Central memory CD8-positive, alpha-beta T cell (primary cell): ENCODE results near the gene ARID4B.

Experiments used
- ATAC-seq: fragments of 150-1000 bp; cut with Tn5 transposase; replicated peaks from 2 replicates; pipeline ENCODE4 v1.10.0; 2022; ENCODE audit warnings: mild to moderate bottlenecking, moderate FRiP score, moderate number of reproducible peaks; ENCODE audit not compliant: poor library complexity, severe bottlenecking; ENCODE audit errors: extremely low read depth
- DNase-seq, 2 donors: peaks; one replicate each; pipeline ENCODE4 v3.0.0; 2021; ENCODE audit warnings: low spot score in 2 of 2
- H3K27ac Mint-ChIP-seq: one replicate; pipeline ENCODE4 v1.8.0; 2022; ENCODE audit warnings: low read depth, mild to moderate bottlenecking, moderate library complexity, mixed read lengths
- H3K27me3 Mint-ChIP-seq: one replicate; pipeline ENCODE4 v1.8.0; 2022; ENCODE audit warnings: mixed read lengths
- H3K36me3 Mint-ChIP-seq: one replicate; pipeline ENCODE4 v1.8.0; 2022; ENCODE audit warnings: mild to moderate bottlenecking, moderate library complexity, mixed read lengths; ENCODE audit not compliant: insufficient read depth
- H3K4me1 Mint-ChIP-seq: one replicate; pipeline ENCODE4 v1.8.0; 2022; ENCODE audit warnings: mixed read lengths
- H3K4me3 Mint-ChIP-seq: one replicate; pipeline ENCODE4 v1.8.0; 2022; ENCODE audit warnings: mild to moderate bottlenecking, moderate library complexity, mixed read lengths
- H3K9me3 Mint-ChIP-seq: one replicate; pipeline ENCODE4 v1.8.0; 2022; ENCODE audit warnings: mixed read lengths

The ARID4B gene

DNA sequence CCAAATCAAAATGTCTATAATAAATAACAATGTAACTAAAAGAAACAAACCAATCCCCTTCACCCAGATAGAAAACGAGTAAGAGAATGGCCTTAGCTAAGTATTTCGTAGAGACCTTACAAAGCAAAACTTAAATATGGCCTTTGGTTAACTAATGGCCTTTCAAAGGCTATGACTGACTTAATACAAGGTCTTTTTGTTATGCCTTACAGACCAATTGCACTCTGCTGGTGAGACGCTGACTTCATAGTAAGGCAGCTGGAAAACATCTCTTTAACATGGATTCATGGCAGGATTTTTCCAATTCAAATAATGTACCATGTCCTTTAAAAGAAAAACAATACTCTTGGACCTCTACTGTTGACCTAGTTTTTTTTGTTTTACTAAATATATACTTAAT is 23.5 kb upstream of the ARID4B start:
- Mint-ChIP-seq H3K9me3 (no peaks in the 10 kb centered on the region), H3K4me3 (no peak overlapping the region), H3K4me1 (no peaks in the 10 kb centered on the region), H3K27me3 (no peaks in the 10 kb centered on the region), H3K27ac (no peak overlapping the region), H3K36me3 (peaks cover 6% of the 10 kb centered on the region)
- ATAC-seq (no peak), DNase-seq (no peak)

DNA sequence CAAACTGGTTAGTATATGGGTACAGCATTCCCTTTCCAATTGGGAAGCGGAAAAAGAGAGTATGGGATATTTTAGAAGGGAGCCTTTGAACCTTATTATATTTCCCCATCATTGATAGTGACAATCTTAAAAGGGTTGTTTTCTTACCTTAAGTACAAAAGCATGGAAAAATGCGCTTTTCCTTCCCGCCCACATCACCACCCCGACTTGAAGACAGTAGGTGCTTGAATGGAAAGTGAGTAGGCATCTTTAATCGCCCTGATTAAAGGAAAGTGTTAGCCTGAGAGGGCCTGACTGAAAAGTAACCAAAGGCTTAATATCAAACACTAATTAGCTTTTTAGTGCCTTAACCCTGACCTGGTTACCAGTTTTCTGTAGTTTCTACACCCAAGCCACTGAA is 15.7 kb upstream of the ARID4B start:
- ATAC-seq, result no peak
- Mint-ChIP-seq H3K4me1 (peaks cover 6% of the 10 kb centered on the region), H3K9me3 (no peaks in the 10 kb centered on the region), H3K4me3 (no peak overlapping the region), H3K27ac (no peak overlapping the region), H3K36me3 (peaks cover 41% of the 10 kb centered on the region), H3K27me3 (no peaks in the 10 kb centered on the region)
- no peak for DNase-seq

DNA sequence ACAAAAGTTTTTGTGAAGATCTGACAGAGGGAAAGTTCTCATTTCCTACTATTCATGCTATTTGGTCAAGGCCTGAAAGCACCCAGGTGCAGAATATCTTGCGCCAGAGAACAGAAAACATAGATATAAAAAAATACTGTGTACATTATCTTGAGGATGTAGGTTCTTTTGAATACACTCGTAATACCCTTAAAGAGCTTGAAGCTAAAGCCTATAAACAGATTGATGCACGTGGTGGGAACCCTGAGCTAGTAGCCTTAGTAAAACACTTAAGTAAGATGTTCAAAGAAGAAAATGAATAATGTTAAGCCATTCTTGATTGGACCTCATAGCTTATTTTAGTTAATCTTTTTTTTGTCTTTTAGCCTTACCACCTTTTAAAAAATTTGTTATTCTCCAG is 14.5 kb upstream of the ARID4B start:
- ATAC-seq (no peak), DNase-seq (no peak)
- H3K27ac Mint-ChIP-seq, result no peak overlapping the region
- H3K4me1 Mint-ChIP-seq, result peaks cover 6% of the 10 kb centered on the region
- H3K36me3 Mint-ChIP-seq, result peaks cover 41% of the 10 kb centered on the region
- no peaks in the 10 kb centered on the region for H3K27me3 Mint-ChIP-seq
- H3K4me3 Mint-ChIP-seq, result no peak overlapping the region
- H3K9me3 Mint-ChIP-seq, result no peaks in the 10 kb centered on the region

DNA sequence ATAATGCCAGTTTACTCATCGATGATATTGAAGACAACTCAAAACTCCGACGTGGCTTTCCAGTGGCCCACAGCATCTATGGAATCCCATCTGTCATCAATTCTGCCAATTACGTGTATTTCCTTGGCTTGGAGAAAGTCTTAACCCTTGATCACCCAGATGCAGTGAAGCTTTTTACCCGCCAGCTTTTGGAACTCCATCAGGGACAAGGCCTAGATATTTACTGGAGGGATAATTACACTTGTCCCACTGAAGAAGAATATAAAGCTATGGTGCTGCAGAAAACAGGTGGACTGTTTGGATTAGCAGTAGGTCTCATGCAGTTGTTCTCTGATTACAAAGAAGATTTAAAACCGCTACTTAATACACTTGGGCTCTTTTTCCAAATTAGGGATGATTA is 14.1 kb upstream of the ARID4B start:
- peaks cover 41% of the 10 kb centered on the region for H3K36me3 Mint-ChIP-seq
- ATAC-seq, result no peak
- peaks cover 9% of the 10 kb centered on the region for H3K4me1 Mint-ChIP-seq
- no peaks in the 10 kb centered on the region for H3K9me3 Mint-ChIP-seq
- H3K27me3 Mint-ChIP-seq, result no peaks in the 10 kb centered on the region
- no peak overlapping the region for H3K27ac Mint-ChIP-seq
- no peak overlapping the region for H3K4me3 Mint-ChIP-seq
- DNase-seq, result no peak

DNA sequence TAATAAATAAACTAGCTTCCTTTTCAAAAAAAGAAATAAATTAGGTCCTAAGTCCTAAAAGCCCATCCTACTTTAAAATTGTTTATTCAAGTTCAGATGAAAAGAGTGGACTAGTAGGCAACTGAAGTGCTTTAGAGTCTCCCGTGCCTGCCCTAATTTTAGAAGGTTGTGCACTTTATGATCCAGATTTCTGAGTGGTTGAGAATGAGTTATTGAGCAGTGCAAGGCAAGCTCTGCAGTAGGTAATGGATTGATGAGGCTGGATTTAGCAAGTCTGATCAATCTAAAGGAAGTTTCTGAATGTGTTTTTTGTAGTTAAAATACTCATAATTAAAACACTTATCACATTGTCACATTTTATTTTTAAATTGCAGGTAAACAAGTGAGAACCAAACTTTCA is 13.4 kb upstream of the ARID4B start:
- Mint-ChIP-seq H3K27ac (no peak overlapping the region), H3K4me1 (peaks cover 15% of the 10 kb centered on the region)
- no peak for ATAC-seq

DNA sequence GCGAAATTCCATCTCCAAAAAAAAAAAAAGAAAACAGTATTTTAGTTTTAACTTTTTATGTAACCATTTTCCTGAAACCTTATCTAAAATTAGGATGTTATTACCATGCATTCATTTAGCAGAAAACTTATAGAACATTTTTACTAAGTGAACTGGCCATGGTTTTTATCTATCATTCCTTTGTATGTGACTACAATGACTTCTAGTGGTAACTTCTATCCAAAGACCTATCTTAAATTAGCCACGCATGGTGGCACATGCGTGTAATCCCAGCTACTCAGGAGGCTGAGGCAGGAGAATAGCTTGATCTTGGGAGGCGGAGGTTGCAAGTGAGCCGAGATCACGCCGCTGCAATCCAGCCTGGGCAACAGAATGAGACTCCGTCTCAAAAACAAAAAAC is 11.8 kb upstream of the ARID4B start:
- Mint-ChIP-seq H3K27ac (peak overlapping the region; percentile 49), H3K36me3 (peaks cover 45% of the 10 kb centered on the region), H3K27me3 (no peaks in the 10 kb centered on the region), H3K4me1 (peaks cover 9% of the 10 kb centered on the region), H3K9me3 (no peaks in the 10 kb centered on the region), H3K4me3 (no peak overlapping the region)
- no peak for DNase-seq
- no peak for ATAC-seq

More for the DNA sequence above, 13.4 kb upstream of the ARID4B start:
- Mint-ChIP-seq H3K27me3 (no peaks in the 10 kb centered on the region), H3K36me3 (peaks cover 45% of the 10 kb centered on the region), H3K4me3 (no peak overlapping the region), H3K9me3 (no peaks in the 10 kb centered on the region)
- no peak for DNase-seq

DNA sequence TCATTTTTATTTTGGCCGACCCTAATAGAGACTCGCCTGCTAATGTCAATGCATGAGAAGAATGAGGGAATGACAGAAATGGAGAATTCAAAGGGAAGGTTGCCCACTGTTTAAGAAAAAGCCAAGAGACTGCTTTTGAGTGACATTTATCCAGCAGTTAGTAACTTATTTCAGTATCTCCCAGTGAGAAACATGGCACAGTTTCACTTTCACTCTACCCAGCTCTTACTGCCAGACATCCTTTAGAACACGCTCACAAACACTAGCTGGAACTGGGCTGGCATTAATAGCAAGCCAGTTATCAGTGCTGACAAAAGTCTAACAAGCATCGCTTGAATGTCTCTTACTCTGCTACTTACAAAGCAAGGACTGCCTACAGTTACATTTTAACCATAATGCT is 8.9 kb upstream of the ARID4B start:
- Mint-ChIP-seq H3K27me3 (no peaks in the 10 kb centered on the region), H3K27ac (peak overlapping the region; percentile 90), H3K36me3 (peaks cover 32% of the 10 kb centered on the region), H3K4me3 (peak overlapping the region; percentile 74), H3K9me3 (no peaks in the 10 kb centered on the region), H3K4me1 (peaks cover 21% of the 10 kb centered on the region)
- ATAC-seq (peak; percentile 98), DNase-seq (no peak)

DNA sequence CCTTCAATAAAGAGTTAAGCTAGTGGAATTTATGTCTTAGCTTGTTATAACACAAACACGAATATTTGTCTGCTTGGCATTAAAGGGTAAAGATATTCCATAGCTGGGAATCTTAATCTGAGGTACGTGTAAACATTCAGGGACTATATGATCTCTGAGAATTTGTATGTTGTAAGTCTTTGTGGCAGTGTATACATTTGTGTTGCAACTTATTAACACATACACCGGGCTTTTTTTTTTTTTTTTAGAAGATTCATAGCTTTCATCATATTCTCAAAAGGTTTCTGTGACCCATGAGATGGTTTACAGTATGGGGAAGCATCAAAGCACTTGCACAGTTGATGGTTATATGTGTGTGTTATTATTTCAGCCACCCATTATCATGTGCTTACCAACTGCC is 3.4 kb upstream of the ARID4B start:
- H3K4me3 Mint-ChIP-seq, result no peak overlapping the region
- H3K36me3 Mint-ChIP-seq, result peaks cover 23% of the 10 kb centered on the region
- H3K4me1 Mint-ChIP-seq, result peaks cover 30% of the 10 kb centered on the region
- H3K9me3 Mint-ChIP-seq, result no peaks in the 10 kb centered on the region
- ATAC-seq, result no peak
- no peaks in the 10 kb centered on the region for H3K27me3 Mint-ChIP-seq
- DNase-seq, result no peak
- H3K27ac Mint-ChIP-seq, result no peak overlapping the region

DNA sequence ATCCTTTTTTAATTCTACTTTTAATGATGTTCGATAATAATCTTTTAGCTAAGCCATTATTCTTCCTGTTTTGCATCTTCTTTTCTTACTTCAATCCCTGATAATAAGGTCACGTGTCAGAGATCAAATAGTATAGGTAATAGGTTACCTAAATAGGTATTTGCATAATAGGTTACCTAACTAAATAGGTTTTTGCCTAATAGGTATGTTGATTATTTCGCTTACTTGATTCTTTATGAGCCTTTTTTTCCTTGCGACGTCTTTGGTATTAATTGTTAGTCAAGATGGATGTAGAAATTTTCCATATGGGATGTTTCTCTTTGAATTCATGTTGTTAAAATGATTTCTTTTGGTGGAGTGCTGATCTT is 2.9 kb upstream of the ARID4B start:
- DNase-seq (no peak), ATAC-seq (no peak)
- Mint-ChIP-seq H3K4me1 (peaks cover 35% of the 10 kb centered on the region), H3K36me3 (peaks cover 23% of the 10 kb centered on the region), H3K9me3 (no peaks in the 10 kb centered on the region), H3K27me3 (no peaks in the 10 kb centered on the region), H3K27ac (no peak overlapping the region), H3K4me3 (no peak overlapping the region)

DNA sequence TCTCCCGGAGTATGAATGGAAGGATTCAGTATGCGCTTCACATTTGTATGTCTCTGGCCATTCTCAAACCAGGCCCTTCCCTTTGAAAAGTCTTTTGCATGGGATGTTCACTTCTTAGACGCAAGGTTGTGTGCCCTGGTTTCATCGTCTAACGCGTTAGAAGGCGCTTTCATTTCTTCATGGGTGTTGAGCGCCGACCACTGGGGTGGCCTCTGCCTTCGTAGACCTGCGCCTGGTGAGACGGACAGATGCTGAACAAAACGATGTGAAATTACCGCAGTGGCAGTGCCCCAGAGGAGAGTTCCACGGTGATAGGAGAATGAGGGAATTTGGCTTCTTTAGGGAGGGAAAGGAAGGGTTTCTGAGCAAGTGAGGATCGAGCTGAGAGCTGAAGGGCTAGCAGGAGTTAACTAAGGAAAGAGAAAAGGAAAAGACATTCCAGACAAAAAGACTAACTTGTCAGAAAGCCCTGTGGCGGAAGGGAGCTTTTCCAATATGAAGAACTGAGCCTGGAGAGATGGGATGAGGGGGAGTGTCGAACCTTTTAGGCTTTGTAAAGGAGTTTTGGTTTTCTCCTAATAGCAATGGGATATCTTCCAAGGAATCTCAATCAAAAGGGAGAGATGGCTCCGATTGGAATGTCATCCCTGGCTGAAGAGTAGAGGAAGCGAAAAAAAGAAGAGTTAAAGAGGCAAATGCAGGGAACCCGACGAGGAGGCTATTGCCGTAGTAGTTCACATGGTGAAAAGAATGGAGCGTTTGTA is 1.3 kb upstream of the ARID4B start:
- H3K9me3 Mint-ChIP-seq, result no peaks in the 10 kb centered on the region
- no peak overlapping the region for H3K4me3 Mint-ChIP-seq
- DNase-seq (peak in 1 of 2 donors; percentile 58), ATAC-seq (peak; percentile 24)
- H3K36me3 Mint-ChIP-seq, result peaks cover 25% of the 10 kb centered on the region
- H3K27ac Mint-ChIP-seq, result no peak overlapping the region
- H3K27me3 Mint-ChIP-seq, result no peaks in the 10 kb centered on the region
- H3K4me1 Mint-ChIP-seq, result peaks cover 35% of the 10 kb centered on the region

DNA sequence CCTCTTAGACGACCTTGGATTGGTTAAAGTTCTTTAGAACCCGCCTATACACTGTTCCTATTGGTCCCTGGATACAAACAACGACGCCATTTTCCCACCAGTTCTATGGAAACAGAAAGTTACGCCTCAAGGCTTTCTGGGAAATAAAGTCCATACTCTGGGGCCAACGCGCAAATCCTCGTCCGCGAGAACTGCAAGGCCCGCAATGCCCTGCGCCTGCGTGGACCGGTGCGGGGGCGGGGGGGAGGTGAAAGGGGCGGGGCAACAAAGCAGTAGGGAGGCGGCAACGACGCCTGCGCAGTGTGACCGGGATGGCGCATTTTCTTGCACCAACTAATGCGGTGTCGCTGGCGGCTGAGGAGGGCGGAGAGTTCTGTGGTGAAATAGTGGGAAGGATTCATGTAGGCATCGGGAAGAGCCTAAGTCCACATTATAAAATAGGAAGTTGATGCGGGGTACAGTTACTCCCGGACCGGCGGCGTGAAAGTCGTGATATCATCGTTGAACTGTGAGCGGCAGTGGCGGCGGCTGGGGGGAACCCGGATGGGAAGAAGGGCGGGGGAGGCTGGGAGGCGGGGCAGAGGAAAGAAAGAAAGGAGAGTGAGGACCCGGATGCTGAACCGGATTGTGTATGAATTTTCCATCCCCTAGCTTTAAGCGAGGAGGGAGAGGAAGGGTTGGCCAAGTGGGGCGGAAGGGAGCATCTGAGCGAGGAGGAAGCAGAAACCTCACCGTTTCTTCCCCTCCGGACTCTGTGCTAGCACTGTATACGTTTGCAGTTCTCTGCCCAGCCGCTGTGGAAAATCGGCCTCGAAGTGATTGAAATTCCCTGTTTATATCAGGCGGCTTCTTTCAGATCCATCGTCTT is 526 bp upstream of the ARID4B start, which contains the start of gene GGPS1:
GGPS1 (plus strand) TSS at position 300 of the 868 bp plus-strand sequence. CDS start 6,695 bp downstream, outside the sequence.
- no peaks in the 10 kb centered on the region for H3K9me3 Mint-ChIP-seq
- DNase-seq (peak; percentile 92 to 95), ATAC-seq (peak; percentile 82)
- H3K4me3 Mint-ChIP-seq, result no peak within 1 kb of the TSS
- H3K4me1 Mint-ChIP-seq, result peaks cover 30% of the 10 kb centered on the region
- H3K27me3 Mint-ChIP-seq, result no peaks in the 10 kb centered on the region
- peaks cover 28% of the 10 kb centered on the region for H3K36me3 Mint-ChIP-seq
- H3K27ac Mint-ChIP-seq, result no peak within 1 kb of the TSS

DNA sequence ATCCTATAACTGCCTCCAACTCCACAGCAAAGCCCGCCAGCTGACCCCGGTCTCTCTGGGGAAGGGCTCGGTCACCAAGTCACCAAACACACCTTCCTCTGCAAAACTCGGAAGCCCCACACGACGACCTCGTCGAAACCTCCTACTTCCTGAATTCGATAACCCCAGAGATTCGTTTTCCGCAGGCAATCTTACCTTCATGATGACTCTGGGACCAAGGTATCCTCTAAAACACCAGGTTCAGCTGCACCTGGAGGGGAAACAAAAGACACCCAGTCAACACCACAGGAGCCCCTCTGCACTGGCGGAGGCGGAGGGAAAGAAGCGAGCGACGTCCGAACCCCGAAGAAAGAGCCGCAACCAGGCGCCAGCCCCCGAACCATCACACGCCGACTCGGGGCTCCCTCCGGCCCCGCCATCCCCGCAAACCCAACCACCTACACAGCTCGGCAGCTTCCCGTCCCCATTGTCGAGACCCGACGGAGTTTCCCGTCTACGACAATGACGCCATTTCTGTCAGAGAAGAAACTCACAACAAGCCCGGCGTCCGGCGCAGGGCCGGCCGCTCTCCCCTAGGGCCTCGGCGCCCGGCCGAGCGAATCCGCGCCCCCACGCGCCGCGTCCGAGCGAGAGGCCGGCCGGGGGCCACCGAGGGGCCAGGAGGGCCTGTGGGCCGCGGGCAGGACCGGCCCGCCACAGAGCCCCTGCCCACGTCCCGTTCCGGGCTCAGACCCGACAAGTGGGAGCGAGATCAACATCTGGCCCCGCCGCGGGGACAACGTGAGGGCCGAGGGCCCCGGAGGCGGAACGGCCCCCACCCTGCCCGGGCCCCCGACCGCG is 1.0 kb downstream of the ARID4B start:
- Mint-ChIP-seq H3K27me3 (no peaks in the 10 kb centered on the region), H3K27ac (no peak overlapping the region), H3K4me3 (no peak overlapping the region), H3K4me1 (peaks cover 35% of the 10 kb centered on the region), H3K9me3 (no peaks in the 10 kb centered on the region), H3K36me3 (peaks cover 32% of the 10 kb centered on the region)
- peak; percentile 11 for ATAC-seq
- peak; percentile 50 to 71 for DNase-seq
